ENCODE results near the gene NDST3. TPM values are rescaled to one million over a fixed set of nuclear protein-coding genes. Genes with fewer than 3 reads are reported as not detected.

NDST3 gene
- polyA plus RNA-seq, 1 donor (not counting 4 experiments of a cell fraction or from before 2014, with no cell fraction given) = not detected

DNA sequence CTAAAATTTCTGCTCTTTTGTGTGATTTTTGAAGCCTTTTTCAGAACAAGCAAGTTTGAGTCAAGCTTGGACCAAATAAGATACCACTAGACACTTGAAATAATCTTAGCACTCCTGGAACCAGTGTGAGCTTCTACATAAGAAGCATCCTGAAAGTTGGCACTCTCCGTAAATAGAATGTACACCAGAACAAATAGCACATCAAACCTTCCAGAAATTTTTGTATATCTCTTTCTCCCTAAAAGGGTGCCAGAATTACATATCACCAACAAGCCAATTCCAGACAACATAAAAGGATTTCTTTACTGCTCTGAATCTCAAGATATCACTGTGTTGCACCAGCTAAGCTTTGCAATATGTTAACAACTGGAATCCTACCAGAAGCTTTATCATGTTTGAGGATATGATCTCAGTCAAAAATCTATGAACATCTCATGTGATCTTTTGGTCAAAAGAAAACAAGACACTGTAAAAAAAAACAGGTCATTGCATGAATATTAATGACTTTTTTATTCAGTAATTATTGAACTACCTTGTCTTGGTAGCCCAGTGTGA is 201.4 kb downstream of the NDST3 start:
- H3K4me2 ChIP-seq (ENCODE audit: control insufficient read depth, extremely low read depth, insufficient read depth, low read depth, low read length) = no peak overlapping the region
- dilution Hi-C loops (cut with MboI; ENCODE audit: extremely low pct_ligation_motif_present, low sequenced_read_pairs) = no loop called here
- H3K27ac ChIP-seq (ENCODE audit: control insufficient read depth, insufficient read depth, low read length) = no peak overlapping the region
- no peaks in the 10 kb centered on the region for H3K36me3 ChIP-seq (ENCODE audit: control insufficient read depth in 2 of 2, extremely low read depth in 1 of 2, insufficient read depth in 2 of 2, low read length in 2 of 2)
- TF ChIP-seq, protein P1, sequence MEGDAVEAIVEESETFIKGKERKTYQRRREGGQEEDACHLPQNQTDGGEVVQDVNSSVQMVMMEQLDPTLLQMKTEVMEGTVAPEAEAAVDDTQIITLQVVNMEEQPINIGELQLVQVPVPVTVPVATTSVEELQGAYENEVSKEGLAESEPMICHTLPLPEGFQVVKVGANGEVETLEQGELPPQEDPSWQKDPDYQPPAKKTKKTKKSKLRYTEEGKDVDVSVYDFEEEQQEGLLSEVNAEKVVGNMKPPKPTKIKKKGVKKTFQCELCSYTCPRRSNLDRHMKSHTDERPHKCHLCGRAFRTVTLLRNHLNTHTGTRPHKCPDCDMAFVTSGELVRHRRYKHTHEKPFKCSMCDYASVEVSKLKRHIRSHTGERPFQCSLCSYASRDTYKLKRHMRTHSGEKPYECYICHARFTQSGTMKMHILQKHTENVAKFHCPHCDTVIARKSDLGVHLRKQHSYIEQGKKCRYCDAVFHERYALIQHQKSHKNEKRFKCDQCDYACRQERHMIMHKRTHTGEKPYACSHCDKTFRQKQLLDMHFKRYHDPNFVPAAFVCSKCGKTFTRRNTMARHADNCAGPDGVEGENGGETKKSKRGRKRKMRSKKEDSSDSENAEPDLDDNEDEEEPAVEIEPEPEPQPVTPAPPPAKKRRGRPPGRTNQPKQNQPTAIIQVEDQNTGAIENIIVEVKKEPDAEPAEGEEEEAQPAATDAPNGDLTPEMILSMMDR (optimal IDR thresholded peaks at IDR 0.05 in 1 of 3, IDR thresholded peaks at IDR 0.05 in 1 of 3, conservative IDR thresholded peaks at IDR 0.05 in 1 of 3; ENCODE audit: extremely low read depth in 1 of 3, insufficient read depth in 2 of 3, low read length in 3 of 3) = no peak
- TF ChIP-seq EZH2 (IDR thresholded peaks at IDR 0.05; ENCODE audit: low read length) = no peak
- H4K20me1 ChIP-seq (ENCODE audit: control insufficient read depth, extremely low read depth, insufficient read depth, low read length) = no peaks in the 10 kb centered on the region
- no peaks in the 10 kb centered on the region for H3K79me2 ChIP-seq (ENCODE audit: control insufficient read depth, insufficient read depth, low read length)
- H3K9me1 ChIP-seq (ENCODE audit: control insufficient read depth, extremely low read depth, insufficient read depth, low read length) = no peaks in the 10 kb centered on the region
- H3K27me3 ChIP-seq (ENCODE audit: control insufficient read depth, extremely low read depth, insufficient read depth, low read length) = no peaks in the 10 kb centered on the region
- H3K4me3 ChIP-seq (ENCODE audit: control insufficient read depth in 2 of 3, extremely low read depth in 1 of 3, insufficient read depth in 2 of 3, low read depth in 1 of 3, low read length in 3 of 3) = no peak overlapping the region
- H2AFZ ChIP-seq (ENCODE audit: control insufficient read depth, low read length) = no peak overlapping the region
- H3K9me3 ChIP-seq (ENCODE audit: control insufficient read depth, low read depth, low read length) = no peaks in the 10 kb centered on the region
- no peak overlapping the region for H3K9ac ChIP-seq (ENCODE audit: control insufficient read depth, extremely low read depth, insufficient read depth, low read length)
- DNase-seq (ENCODE audit: low read depth, low spot score) (no peak), FAIRE-seq (no peak)
- H3K4me1 ChIP-seq (ENCODE audit: control insufficient read depth, extremely low read depth, insufficient read depth, low read length) = no peaks in the 10 kb centered on the region

DNA sequence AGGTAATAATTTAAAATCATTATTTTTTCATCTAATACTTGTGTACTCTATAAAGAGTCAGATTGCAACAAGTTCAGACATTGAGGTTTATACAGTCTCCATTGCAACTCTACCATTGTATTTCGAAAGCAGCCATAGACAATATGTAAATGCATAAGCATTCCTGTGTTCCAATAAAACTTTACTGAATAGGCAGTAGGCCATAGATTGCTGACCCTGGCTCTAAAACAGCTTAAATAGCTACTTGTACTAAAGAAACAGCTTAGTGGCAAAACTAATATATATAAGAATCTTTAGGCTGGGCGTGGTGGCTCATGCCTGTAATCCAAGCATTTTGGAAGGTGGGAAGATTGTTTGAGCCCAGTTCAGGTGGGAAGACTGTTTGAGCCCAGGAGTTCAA is 203.2 kb downstream of the NDST3 start:
- H3K9me3 ChIP-seq (ENCODE audit: control insufficient read depth, low read depth, low read length) = no peaks in the 10 kb centered on the region
- no peak overlapping the region for H3K4me2 ChIP-seq (ENCODE audit: control insufficient read depth, extremely low read depth, insufficient read depth, low read depth, low read length)
- FAIRE-seq (no peak), DNase-seq (ENCODE audit: low read depth, low spot score) (no peak)
- H3K36me3 ChIP-seq (ENCODE audit: control insufficient read depth in 2 of 2, extremely low read depth in 1 of 2, insufficient read depth in 2 of 2, low read length in 2 of 2) = no peaks in the 10 kb centered on the region
- no peaks in the 10 kb centered on the region for H4K20me1 ChIP-seq (ENCODE audit: control insufficient read depth, extremely low read depth, insufficient read depth, low read length)
- no peak overlapping the region for H3K9ac ChIP-seq (ENCODE audit: control insufficient read depth, extremely low read depth, insufficient read depth, low read length)
- no peak overlapping the region for H3K4me3 ChIP-seq (ENCODE audit: control insufficient read depth in 2 of 3, extremely low read depth in 1 of 3, insufficient read depth in 2 of 3, low read depth in 1 of 3, low read length in 3 of 3)
- H3K9me1 ChIP-seq (ENCODE audit: control insufficient read depth, extremely low read depth, insufficient read depth, low read length) = no peaks in the 10 kb centered on the region
- H3K27ac ChIP-seq (ENCODE audit: control insufficient read depth, insufficient read depth, low read length) = no peak overlapping the region
- TF ChIP-seq, protein P1 (optimal IDR thresholded peaks at IDR 0.05 in 1 of 3, IDR thresholded peaks at IDR 0.05 in 1 of 3, conservative IDR thresholded peaks at IDR 0.05 in 1 of 3; ENCODE audit: extremely low read depth in 1 of 3, insufficient read depth in 2 of 3, low read length in 3 of 3) = no peak
- TF ChIP-seq EZH2 (IDR thresholded peaks at IDR 0.05; ENCODE audit: low read length) = no peak
- H3K4me1 ChIP-seq (ENCODE audit: control insufficient read depth, extremely low read depth, insufficient read depth, low read length) = no peaks in the 10 kb centered on the region
- no peaks in the 10 kb centered on the region for H3K79me2 ChIP-seq (ENCODE audit: control insufficient read depth, insufficient read depth, low read length)
- dilution Hi-C loops (cut with MboI; ENCODE audit: extremely low pct_ligation_motif_present, low sequenced_read_pairs) = no loop called here
- H2AFZ ChIP-seq (ENCODE audit: control insufficient read depth, low read length) = no peak overlapping the region
- no peaks in the 10 kb centered on the region for H3K27me3 ChIP-seq (ENCODE audit: control insufficient read depth, extremely low read depth, insufficient read depth, low read length)
